SK-N-SH (cell line): ENCODE data around the gene FGGY. TPM values are rescaled to one million over a fixed set of nuclear protein-coding genes. Genes with fewer than 3 reads are reported as not detected.
A peak's percentile ranks its signal among the peaks of the same experiment; 100 is the strongest.

Experiments used
- CTCF ChIA-PET: fragments of 300-600, 350-600 bp; formaldehyde crosslinking; extraction: SDS; loops from one replicate; lab custom pipeline; 2021; lab: Yijun Ruan, JAX
- POLR2A ChIA-PET: fragments of 350-600 bp; sonication (Branson Sonifier 250); formaldehyde crosslinking; extraction: SDS; loops from one replicate; lab custom pipeline; 2020; ENCODE audit warnings: antibody characterized with exemption, inconsistent platforms; lab: Yijun Ruan, JAX
- DNase-seq: peaks from one replicate; pipeline ENCODE4 v3.0.0; 2012
- H2AFZ ChIP-seq: fragments of 200-600 bp; sonication (generic); 2 replicates; pipeline ENCODE4 v1.8.1; 2016; ENCODE audit warnings: antibody characterized with exemption, mild to moderate bottlenecking, low read depth
- H3F3A ChIP-seq: fragments of 200-600 bp; sonication (generic); replicated peaks from 2 replicates; pipeline ENCODE3; 2016; ENCODE audit warnings: antibody characterized with exemption, mild to moderate bottlenecking; ENCODE audit not compliant: insufficient read depth
- H3K27ac ChIP-seq, 2 experiments: fragments of 200-500 bp in 1 of 2; fragments of 200-600 bp in 1 of 2; sonication (Bioruptor generic) in 1 of 2; sonication (generic), shearing (Covaris generic) in 1 of 2; 2 replicates each; pipeline versions ENCODE4 v1.5.1 to v1.6.1; 2014 to 2016; ENCODE audit warnings: low read depth in 2 of 2, inconsistent platforms in 1 of 2, low read length in 1 of 2, mild to moderate bottlenecking in 1 of 2, mixed read lengths in 1 of 2
- H3K27me3 ChIP-seq: fragments of 200-600 bp; sonication (generic), shearing (Covaris generic); 2 replicates; pipeline ENCODE4 v1.6.1; 2016; ENCODE audit warnings: mixed run types; ENCODE audit not compliant: insufficient read depth
- H3K36me3 ChIP-seq, 2 experiments: fragments of 200-500 bp in 1 of 2; fragments of 200-600 bp in 1 of 2; sonication (Bioruptor generic) in 1 of 2; sonication (generic) in 1 of 2; replicated peaks in 1 of 2; 2 replicates each; pipeline versions ENCODE3 to v1.5.1; 2014 to 2016; ENCODE audit warnings: low read length in 1 of 2, mild to moderate bottlenecking in 1 of 2; ENCODE audit not compliant: insufficient read depth in 2 of 2, control insufficient read depth in 1 of 2
- H3K4me1 ChIP-seq, 2 experiments: fragments of 200-500 bp in 1 of 2; fragments of 200-600 bp in 1 of 2; sonication (Bioruptor generic) in 1 of 2; sonication (generic), shearing (Covaris generic) in 1 of 2; 2 replicates each; pipeline versions ENCODE4 v1.5.1 to v1.6.1; 2014 to 2016; ENCODE audit warnings: low read depth in 1 of 2, low read length in 1 of 2, mixed run types in 1 of 2; ENCODE audit not compliant: insufficient read depth in 2 of 2, control insufficient read depth in 1 of 2
- H3K4me2 ChIP-seq: fragments of 200-600 bp; sonication (generic), shearing (Covaris generic); 2 replicates; pipeline ENCODE4 v1.6.1; 2017; ENCODE audit warnings: mixed run types
- H3K4me3 ChIP-seq, 2 experiments: fragments of 200-500 bp in 1 of 2; fragments of 200-600 bp in 1 of 2; sonication (Bioruptor generic) in 1 of 2; sonication (generic), shearing (Covaris generic) in 1 of 2; 2 replicates each; pipeline versions ENCODE4 v1.5.1 to v1.8.1; 2014 to 2016; ENCODE audit warnings: low read depth in 2 of 2, inconsistent platforms in 1 of 2, low read length in 1 of 2, mild to moderate bottlenecking in 1 of 2, mixed read lengths in 1 of 2, moderate library complexity in 1 of 2
- H3K79me2 ChIP-seq: fragments of 200-600 bp; sonication (generic); 2 replicates; pipeline ENCODE4 v1.8.1; 2017; ENCODE audit warnings: mild to moderate bottlenecking; ENCODE audit not compliant: insufficient read depth
- H3K9ac ChIP-seq: fragments of 200-600 bp; sonication (generic); 2 replicates; pipeline ENCODE4 v1.6.1; 2017; ENCODE audit warnings: mixed run types
- H3K9me2 ChIP-seq: fragments of 200-600 bp; sonication (generic); 2 replicates; pipeline ENCODE4 v1.6.1; 2017; ENCODE audit warnings: mixed run types
- H3K9me3 ChIP-seq: fragments of 200-600 bp; sonication (generic); 2 replicates; pipeline ENCODE4 v1.6.1; 2017; ENCODE audit warnings: mixed run types, mild to moderate bottlenecking, moderate library complexity
- H4K20me1 ChIP-seq: fragments of 200-600 bp; sonication (generic); 2 replicates; pipeline ENCODE4 v1.6.1; 2017; ENCODE audit warnings: mild to moderate bottlenecking, mixed run types; ENCODE audit not compliant: insufficient read depth
- CHD2 ChIP-seq: fragments of 150-350 bp; IDR thresholded peaks from 2 replicates; pipeline ENCODE4 v1.6.1; 2018; ENCODE audit warnings: low read length; ENCODE audit not compliant: partially characterized antibody
- EP300 ChIP-seq, 2 experiments: IDR thresholded peaks; 2 replicates each; pipeline versions ENCODE4 v1.4.0 to v1.6.1; 2012; ENCODE audit warnings: borderline replicate concordance in 1 of 2, low read depth in 1 of 2, low read length in 1 of 2
- FOSL2 ChIP-seq: IDR thresholded peaks from 2 replicates; pipeline ENCODE4 v1.4.0; 2012; ENCODE audit warnings: low read depth, mild to moderate bottlenecking, moderate library complexity, borderline replicate concordance
- FOXM1 ChIP-seq: IDR thresholded peaks from 2 replicates; pipeline ENCODE4 v1.4.0; 2012; ENCODE audit warnings: low read depth, mild to moderate bottlenecking
- GABPA ChIP-seq: IDR thresholded peaks from 2 replicates; pipeline ENCODE4 v1.4.0; 2012; ENCODE audit warnings: low read depth, mild to moderate bottlenecking
- GATA2 ChIP-seq: sonication (generic); formaldehyde crosslinking; IDR thresholded peaks from 2 replicates; pipeline ENCODE4 v1.5.0; 2020; ENCODE audit warnings: mild to moderate bottlenecking, missing genetic modification reagents
- JUND ChIP-seq: IDR thresholded peaks from 2 replicates; pipeline ENCODE4 v1.4.0; 2012
- RXRA ChIP-seq: IDR thresholded peaks from 2 replicates; pipeline ENCODE4 v1.4.0; 2012; ENCODE audit warnings: low read depth, mild to moderate bottlenecking, borderline replicate concordance
- SIN3A ChIP-seq: IDR thresholded peaks from 2 replicates; pipeline ENCODE4 v1.6.1; 2012; ENCODE audit warnings: low read depth, mild to moderate bottlenecking, low read length, moderate library complexity, borderline replicate concordance
- TCF12 ChIP-seq: IDR thresholded peaks from 2 replicates; pipeline ENCODE4 v1.4.0; 2012
- TEAD4 ChIP-seq: IDR thresholded peaks from 2 replicates; pipeline ENCODE4 v1.4.0; 2012; ENCODE audit warnings: mild to moderate bottlenecking, borderline replicate concordance; ENCODE audit not compliant: insufficient read depth
- YY1 ChIP-seq: IDR thresholded peaks from 2 replicates; pipeline ENCODE4 v1.4.0; 2012; ENCODE audit warnings: low read depth, mild to moderate bottlenecking
- WGBS: methylation state at CpG from one replicate; pipeline ENCODE4 v1.1.6; 2017; ENCODE audit warnings: low lambda C conversion rate; 5-methylcytosine and 5-hydroxymethylcytosine counted together
- polyA plus RNA-seq, 3 experiments: library from polyadenylated mRNA; depleted of rRNA; stranded (reverse); fragments of >200 nt; gene quantifications; 2 replicates each; pipeline ENCODE4 v1.2.3, GENCODE V29; 2012
- TF ChIP-seq, protein P1 (sequence below): IDR thresholded peaks from 2 replicates; pipeline ENCODE4 v1.6.1; 2012; ENCODE audit warnings: mild to moderate bottlenecking, low read depth, low read length, moderate library complexity
- TF ChIP-seq, protein P2 (sequence below): IDR thresholded peaks from 2 replicates; pipeline ENCODE4; 2012
- TF ChIP-seq, protein P3 (sequence below): IDR thresholded peaks from 2 replicates; pipeline ENCODE4 v1.4.0; 2012; ENCODE audit warnings: low read depth, borderline replicate concordance

FGGY gene
- polyA plus RNA-seq, 1 of the 3 experiments (the other 2 are of a cell fraction), result 10.3 TPM

DNA sequence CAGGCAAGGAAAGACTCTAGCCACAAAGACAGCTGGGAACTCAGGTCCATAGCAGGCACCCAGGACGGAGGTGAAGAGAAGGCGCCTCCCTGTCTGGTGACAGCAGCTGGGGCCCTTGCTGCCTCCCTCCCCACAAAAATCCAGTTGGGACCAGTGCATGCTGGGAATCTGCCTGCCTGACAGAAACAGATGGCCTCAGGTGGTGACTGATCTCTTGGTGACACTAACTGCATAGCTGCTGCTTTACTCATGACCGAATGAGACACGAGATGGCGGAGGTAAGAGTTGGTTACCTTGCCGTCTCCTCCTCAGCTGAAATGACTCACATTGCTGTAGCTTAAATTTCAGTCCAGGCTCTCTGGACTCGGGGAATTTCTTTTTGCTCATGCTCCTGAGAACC, 130.3 kb downstream of the FGGY start:
- H3K79me2 ChIP-seq, result no peaks in the 10 kb centered on the region
- no peak overlapping the region; the same call in 1 of the 2 replicates for H2AFZ ChIP-seq

GRCh38 chr1:59427784-59428183, 130.9 kb downstream of the FGGY start:
- CTCF ChIA-PET, result interaction anchor here (1.2 kb wide), 1 partner anchor 115 kb away, joined by 3 read pairs; no protein-coding TSS in a partner anchor
- H3K9me3 ChIP-seq, result no peaks in the 10 kb centered on the region
- H2AFZ ChIP-seq, result no peak overlapping the region
- no peak overlapping the region for H3K9ac ChIP-seq
- no peak overlapping the region for H3K4me3 ChIP-seq
- POLR2A ChIA-PET, result no interaction called here
- H3K4me1 ChIP-seq, result peaks cover 0 to 10% of the 10 kb centered on the region in 2 experiments; a peak in 2 of 4 replicates
- H4K20me1 ChIP-seq, result no peaks in the 10 kb centered on the region
- DNase-seq, result no peak
- no peaks in the 10 kb centered on the region for H3F3A ChIP-seq
- H3K27me3 ChIP-seq, result no peaks in the 10 kb centered on the region
- no peak overlapping the region for H3K4me2 ChIP-seq
- no peaks in the 10 kb centered on the region for H3K36me3 ChIP-seq
- H3K9me2 ChIP-seq, result no peaks in the 10 kb centered on the region
- H3K27ac ChIP-seq, result no peak overlapping the region; a peak in 1 of 4 replicates
- no peaks in the 10 kb centered on the region for H3K79me2 ChIP-seq
- TF ChIP-seq, protein P1, sequence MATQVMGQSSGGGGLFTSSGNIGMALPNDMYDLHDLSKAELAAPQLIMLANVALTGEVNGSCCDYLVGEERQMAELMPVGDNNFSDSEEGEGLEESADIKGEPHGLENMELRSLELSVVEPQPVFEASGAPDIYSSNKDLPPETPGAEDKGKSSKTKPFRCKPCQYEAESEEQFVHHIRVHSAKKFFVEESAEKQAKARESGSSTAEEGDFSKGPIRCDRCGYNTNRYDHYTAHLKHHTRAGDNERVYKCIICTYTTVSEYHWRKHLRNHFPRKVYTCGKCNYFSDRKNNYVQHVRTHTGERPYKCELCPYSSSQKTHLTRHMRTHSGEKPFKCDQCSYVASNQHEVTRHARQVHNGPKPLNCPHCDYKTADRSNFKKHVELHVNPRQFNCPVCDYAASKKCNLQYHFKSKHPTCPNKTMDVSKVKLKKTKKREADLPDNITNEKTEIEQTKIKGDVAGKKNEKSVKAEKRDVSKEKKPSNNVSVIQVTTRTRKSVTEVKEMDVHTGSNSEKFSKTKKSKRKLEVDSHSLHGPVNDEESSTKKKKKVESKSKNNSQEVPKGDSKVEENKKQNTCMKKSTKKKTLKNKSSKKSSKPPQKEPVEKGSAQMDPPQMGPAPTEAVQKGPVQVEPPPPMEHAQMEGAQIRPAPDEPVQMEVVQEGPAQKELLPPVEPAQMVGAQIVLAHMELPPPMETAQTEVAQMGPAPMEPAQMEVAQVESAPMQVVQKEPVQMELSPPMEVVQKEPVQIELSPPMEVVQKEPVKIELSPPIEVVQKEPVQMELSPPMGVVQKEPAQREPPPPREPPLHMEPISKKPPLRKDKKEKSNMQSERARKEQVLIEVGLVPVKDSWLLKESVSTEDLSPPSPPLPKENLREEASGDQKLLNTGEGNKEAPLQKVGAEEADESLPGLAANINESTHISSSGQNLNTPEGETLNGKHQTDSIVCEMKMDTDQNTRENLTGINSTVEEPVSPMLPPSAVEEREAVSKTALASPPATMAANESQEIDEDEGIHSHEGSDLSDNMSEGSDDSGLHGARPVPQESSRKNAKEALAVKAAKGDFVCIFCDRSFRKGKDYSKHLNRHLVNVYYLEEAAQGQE, result peak; percentile 70; the same call in 1 of the 2 replicates
- TF ChIP-seq TEAD4, result no peak

More for the DNA sequence above, 130.3 kb downstream of the FGGY start:
- ChIA-PET CTCF (no interaction called here), POLR2A (no interaction called here)
- no peaks in the 10 kb centered on the region for H3K27me3 ChIP-seq
- WGBS, result 31% methylated on average over 1 of the region's 7 CpGs
- TF ChIP-seq FOXM1 (no peak), EP300 (IDR thresholded peaks at IDR 0.05; ENCODE audit: borderline replicate concordance in 1 of 2, low read depth in 1 of 2, low read length in 1 of 2) (peak in 1 of 2 experiments; percentile 68; a peak in 1 of 4 replicates), SIN3A (peak; percentile 59; the same call in 1 of the 2 replicates), TCF12 (peak; percentile 77), TEAD4 (peak; percentile 50; the same call in 1 of the 2 replicates), GABPA (no peak), FOSL2 (peak; percentile 84), CHD2 (no peak), GATA2 (CRISPR knock-in tag) (no peak), RXRA (0 out of 2 replicates have a peak, but pooled peaks have one; percentile 16), YY1 (0 out of 2 replicates have a peak, but pooled peaks have one; percentile 17), JUND (peak; percentile 58)
- TF ChIP-seq, protein P2, sequence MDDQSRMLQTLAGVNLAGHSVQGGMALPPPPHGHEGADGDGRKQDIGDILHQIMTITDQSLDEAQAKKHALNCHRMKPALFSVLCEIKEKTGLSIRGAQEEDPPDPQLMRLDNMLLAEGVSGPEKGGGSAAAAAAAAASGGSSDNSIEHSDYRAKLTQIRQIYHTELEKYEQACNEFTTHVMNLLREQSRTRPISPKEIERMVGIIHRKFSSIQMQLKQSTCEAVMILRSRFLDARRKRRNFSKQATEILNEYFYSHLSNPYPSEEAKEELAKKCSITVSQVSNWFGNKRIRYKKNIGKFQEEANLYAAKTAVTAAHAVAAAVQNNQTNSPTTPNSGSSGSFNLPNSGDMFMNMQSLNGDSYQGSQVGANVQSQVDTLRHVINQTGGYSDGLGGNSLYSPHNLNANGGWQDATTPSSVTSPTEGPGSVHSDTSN, result peak; percentile 89
- TF ChIP-seq, protein P3, sequence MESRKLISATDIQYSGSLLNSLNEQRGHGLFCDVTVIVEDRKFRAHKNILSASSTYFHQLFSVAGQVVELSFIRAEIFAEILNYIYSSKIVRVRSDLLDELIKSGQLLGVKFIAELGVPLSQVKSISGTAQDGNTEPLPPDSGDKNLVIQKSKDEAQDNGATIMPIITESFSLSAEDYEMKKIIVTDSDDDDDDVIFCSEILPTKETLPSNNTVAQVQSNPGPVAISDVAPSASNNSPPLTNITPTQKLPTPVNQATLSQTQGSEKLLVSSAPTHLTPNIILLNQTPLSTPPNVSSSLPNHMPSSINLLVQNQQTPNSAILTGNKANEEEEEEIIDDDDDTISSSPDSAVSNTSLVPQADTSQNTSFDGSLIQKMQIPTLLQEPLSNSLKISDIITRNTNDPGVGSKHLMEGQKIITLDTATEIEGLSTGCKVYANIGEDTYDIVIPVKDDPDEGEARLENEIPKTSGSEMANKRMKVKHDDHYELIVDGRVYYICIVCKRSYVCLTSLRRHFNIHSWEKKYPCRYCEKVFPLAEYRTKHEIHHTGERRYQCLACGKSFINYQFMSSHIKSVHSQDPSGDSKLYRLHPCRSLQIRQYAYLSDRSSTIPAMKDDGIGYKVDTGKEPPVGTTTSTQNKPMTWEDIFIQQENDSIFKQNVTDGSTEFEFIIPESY, result no peak
- H3K4me3 ChIP-seq, result no peak overlapping the region
- no peak overlapping the region; a peak in 1 of 4 replicates for H3K27ac ChIP-seq
- no peak overlapping the region for H3K9ac ChIP-seq
- DNase-seq, result no peak
- no peaks in the 10 kb centered on the region for H3K9me2 ChIP-seq
- H3K36me3 ChIP-seq, result no peaks in the 10 kb centered on the region
- peaks cover 0 to 11% of the 10 kb centered on the region in 2 experiments; a peak in 2 of 4 replicates for H3K4me1 ChIP-seq
- H3F3A ChIP-seq, result no peaks in the 10 kb centered on the region
- H3K4me2 ChIP-seq, result no peak overlapping the region
- no peaks in the 10 kb centered on the region for H4K20me1 ChIP-seq
- no peaks in the 10 kb centered on the region for H3K9me3 ChIP-seq
